Liver (tissue), 3 donors: ENCODE data around the gene ALX4.

Experiments used
- EGR1 ChIP-seq, 2 donors: IDR thresholded peaks; 2 replicates each; pipeline ENCODE4 v1.6.1; 2016 to 2018; ENCODE audit warnings: antibody characterized with exemption in 2 of 2, low read depth in 2 of 2
- SP1 ChIP-seq: IDR thresholded peaks from 2 replicates; pipeline ENCODE4 v1.6.1; 2018; ENCODE audit warnings: antibody characterized with exemption, mild to moderate bottlenecking
- TAF1 ChIP-seq: conservative IDR thresholded peaks from 2 replicates; pipeline ENCODE4 v1.6.1; 2016; ENCODE audit warnings: antibody characterized with exemption, mild to moderate bottlenecking
- TF ChIP-seq, protein P1 (sequence below): fragments of 150-350 bp; IDR thresholded peaks from 2 replicates; pipeline ENCODE4 v1.5.1; 2017; ENCODE audit warnings: improper control_type of control experiment, low read depth, low read length; ENCODE audit not compliant: missing input control
- TF ChIP-seq, protein P2 (sequence below): IDR thresholded peaks from 2 replicates; pipeline ENCODE4 v1.6.1; 2016; ENCODE audit warnings: antibody characterized with exemption
- TF ChIP-seq, protein P3 (sequence below): IDR thresholded peaks from 2 replicates; pipeline ENCODE4 v1.6.1; 2016; ENCODE audit warnings: antibody characterized with exemption
- TF ChIP-seq, protein P4 (sequence below): IDR thresholded peaks from 2 replicates; pipeline ENCODE4 v1.6.1; 2016; ENCODE audit warnings: antibody characterized with exemption, mild to moderate bottlenecking
- TF ChIP-seq, protein P5 (sequence below): IDR thresholded peaks from 2 replicates; pipeline ENCODE4 v1.6.1; 2016; ENCODE audit warnings: antibody characterized with exemption
- donor health status: healthy.
- donor health status: healthy.

DNA sequence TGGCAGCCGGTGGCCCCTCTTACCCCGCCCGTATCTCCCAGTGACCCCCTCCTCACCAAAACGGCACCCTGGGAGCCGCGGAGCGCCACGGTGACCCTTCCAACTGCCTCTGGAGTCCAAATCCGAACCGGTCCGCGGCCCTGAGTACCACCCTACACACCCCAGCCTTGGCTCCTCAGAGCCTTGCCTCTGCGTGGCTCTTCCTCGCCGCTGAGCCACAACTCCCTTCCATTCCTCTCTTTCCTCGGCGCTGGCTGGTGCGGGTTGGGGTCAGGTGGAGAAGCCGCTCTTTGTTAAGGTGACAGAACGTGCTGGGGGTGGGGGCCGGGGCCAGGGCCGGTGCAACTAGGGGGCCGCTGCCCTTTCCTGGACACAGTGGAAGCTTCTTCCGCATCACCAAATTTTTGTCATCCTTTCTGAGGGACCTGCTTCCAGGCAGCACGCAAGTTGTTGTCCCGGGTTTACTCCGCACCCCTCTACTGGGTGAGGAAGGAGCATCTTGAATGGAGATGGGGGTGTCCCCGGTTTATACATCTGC, 6.5 kb downstream of the ALX4 start:
- TF ChIP-seq SP1 = no peak
- TF ChIP-seq, protein P1, sequence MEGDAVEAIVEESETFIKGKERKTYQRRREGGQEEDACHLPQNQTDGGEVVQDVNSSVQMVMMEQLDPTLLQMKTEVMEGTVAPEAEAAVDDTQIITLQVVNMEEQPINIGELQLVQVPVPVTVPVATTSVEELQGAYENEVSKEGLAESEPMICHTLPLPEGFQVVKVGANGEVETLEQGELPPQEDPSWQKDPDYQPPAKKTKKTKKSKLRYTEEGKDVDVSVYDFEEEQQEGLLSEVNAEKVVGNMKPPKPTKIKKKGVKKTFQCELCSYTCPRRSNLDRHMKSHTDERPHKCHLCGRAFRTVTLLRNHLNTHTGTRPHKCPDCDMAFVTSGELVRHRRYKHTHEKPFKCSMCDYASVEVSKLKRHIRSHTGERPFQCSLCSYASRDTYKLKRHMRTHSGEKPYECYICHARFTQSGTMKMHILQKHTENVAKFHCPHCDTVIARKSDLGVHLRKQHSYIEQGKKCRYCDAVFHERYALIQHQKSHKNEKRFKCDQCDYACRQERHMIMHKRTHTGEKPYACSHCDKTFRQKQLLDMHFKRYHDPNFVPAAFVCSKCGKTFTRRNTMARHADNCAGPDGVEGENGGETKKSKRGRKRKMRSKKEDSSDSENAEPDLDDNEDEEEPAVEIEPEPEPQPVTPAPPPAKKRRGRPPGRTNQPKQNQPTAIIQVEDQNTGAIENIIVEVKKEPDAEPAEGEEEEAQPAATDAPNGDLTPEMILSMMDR = no peak
- TF ChIP-seq, protein P2, sequence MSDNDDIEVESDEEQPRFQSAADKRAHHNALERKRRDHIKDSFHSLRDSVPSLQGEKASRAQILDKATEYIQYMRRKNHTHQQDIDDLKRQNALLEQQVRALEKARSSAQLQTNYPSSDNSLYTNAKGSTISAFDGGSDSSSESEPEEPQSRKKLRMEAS = no peak
- no peak for TF ChIP-seq TAF1
- TF ChIP-seq, protein P3, sequence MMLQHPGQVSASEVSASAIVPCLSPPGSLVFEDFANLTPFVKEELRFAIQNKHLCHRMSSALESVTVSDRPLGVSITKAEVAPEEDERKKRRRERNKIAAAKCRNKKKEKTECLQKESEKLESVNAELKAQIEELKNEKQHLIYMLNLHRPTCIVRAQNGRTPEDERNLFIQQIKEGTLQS = no peak
- TF ChIP-seq, protein P4, sequence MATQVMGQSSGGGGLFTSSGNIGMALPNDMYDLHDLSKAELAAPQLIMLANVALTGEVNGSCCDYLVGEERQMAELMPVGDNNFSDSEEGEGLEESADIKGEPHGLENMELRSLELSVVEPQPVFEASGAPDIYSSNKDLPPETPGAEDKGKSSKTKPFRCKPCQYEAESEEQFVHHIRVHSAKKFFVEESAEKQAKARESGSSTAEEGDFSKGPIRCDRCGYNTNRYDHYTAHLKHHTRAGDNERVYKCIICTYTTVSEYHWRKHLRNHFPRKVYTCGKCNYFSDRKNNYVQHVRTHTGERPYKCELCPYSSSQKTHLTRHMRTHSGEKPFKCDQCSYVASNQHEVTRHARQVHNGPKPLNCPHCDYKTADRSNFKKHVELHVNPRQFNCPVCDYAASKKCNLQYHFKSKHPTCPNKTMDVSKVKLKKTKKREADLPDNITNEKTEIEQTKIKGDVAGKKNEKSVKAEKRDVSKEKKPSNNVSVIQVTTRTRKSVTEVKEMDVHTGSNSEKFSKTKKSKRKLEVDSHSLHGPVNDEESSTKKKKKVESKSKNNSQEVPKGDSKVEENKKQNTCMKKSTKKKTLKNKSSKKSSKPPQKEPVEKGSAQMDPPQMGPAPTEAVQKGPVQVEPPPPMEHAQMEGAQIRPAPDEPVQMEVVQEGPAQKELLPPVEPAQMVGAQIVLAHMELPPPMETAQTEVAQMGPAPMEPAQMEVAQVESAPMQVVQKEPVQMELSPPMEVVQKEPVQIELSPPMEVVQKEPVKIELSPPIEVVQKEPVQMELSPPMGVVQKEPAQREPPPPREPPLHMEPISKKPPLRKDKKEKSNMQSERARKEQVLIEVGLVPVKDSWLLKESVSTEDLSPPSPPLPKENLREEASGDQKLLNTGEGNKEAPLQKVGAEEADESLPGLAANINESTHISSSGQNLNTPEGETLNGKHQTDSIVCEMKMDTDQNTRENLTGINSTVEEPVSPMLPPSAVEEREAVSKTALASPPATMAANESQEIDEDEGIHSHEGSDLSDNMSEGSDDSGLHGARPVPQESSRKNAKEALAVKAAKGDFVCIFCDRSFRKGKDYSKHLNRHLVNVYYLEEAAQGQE = no peak
- TF ChIP-seq, protein P5, sequence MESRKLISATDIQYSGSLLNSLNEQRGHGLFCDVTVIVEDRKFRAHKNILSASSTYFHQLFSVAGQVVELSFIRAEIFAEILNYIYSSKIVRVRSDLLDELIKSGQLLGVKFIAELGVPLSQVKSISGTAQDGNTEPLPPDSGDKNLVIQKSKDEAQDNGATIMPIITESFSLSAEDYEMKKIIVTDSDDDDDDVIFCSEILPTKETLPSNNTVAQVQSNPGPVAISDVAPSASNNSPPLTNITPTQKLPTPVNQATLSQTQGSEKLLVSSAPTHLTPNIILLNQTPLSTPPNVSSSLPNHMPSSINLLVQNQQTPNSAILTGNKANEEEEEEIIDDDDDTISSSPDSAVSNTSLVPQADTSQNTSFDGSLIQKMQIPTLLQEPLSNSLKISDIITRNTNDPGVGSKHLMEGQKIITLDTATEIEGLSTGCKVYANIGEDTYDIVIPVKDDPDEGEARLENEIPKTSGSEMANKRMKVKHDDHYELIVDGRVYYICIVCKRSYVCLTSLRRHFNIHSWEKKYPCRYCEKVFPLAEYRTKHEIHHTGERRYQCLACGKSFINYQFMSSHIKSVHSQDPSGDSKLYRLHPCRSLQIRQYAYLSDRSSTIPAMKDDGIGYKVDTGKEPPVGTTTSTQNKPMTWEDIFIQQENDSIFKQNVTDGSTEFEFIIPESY = no peak
- no peak for TF ChIP-seq EGR1 (IDR thresholded peaks at IDR 0.05; ENCODE audit: low read depth in 2 of 2)
